Measurements from ENCODE around the gene C1QB.

DNA sequence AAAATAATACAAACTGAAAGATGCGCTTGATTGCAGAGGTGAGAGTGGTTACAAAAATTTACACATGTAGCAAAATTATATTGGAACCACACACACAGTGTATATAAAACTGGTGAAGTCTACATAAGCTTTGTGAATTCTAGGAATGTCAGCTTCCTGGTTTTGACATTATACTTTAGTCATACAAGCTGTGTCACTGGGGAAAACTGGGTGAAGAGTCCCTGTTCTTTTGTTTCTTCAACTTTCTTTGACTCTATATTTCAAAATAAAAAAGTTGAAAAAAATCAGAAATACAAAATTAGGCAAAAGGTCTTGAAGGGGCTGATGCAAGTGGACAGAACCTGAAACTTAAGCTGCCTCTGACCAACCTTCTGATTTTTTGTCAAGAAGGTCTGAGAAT is 6.7 kb upstream of the C1QB start:
- TF ChIP-seq, protein P1, sequence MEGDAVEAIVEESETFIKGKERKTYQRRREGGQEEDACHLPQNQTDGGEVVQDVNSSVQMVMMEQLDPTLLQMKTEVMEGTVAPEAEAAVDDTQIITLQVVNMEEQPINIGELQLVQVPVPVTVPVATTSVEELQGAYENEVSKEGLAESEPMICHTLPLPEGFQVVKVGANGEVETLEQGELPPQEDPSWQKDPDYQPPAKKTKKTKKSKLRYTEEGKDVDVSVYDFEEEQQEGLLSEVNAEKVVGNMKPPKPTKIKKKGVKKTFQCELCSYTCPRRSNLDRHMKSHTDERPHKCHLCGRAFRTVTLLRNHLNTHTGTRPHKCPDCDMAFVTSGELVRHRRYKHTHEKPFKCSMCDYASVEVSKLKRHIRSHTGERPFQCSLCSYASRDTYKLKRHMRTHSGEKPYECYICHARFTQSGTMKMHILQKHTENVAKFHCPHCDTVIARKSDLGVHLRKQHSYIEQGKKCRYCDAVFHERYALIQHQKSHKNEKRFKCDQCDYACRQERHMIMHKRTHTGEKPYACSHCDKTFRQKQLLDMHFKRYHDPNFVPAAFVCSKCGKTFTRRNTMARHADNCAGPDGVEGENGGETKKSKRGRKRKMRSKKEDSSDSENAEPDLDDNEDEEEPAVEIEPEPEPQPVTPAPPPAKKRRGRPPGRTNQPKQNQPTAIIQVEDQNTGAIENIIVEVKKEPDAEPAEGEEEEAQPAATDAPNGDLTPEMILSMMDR (IDR thresholded peaks at IDR 0.05): no peak
- no peak for TF ChIP-seq POLR2AphosphoS5 (IDR thresholded peaks at IDR 0.05; ENCODE audit: insufficient read depth in 1 of 2, low read depth in 1 of 2)

Data from vagina (tissue), 2 donors.